H9 (cell line): Measurements from ENCODE around the gene CLEC16A. TPM values are rescaled to one million over a fixed set of nuclear protein-coding genes. Genes with fewer than 3 reads are reported as not detected.

ENCODE experiments used
- DNase-seq: peaks from one replicate; pipeline ENCODE4 v3.0.0-alpha.2; 2017
- H2AFZ ChIP-seq: one replicate; pipeline ENCODE4 v1.6.1; 2013; ENCODE audit warnings: mild to moderate bottlenecking, low read length, control low read depth, moderate library complexity
- H2AK5ac ChIP-seq: 2 replicates; pipeline ENCODE4 v1.6.1; 2013; ENCODE audit warnings: low read length, control low read depth, mixed read lengths; ENCODE audit not compliant: insufficient read length
- H2BK120ac ChIP-seq: one replicate; pipeline ENCODE4 v1.6.1; 2013; ENCODE audit warnings: low read depth, mild to moderate bottlenecking, low read length, control low read depth, inconsistent platforms; ENCODE audit not compliant: poor library complexity, severe bottlenecking
- H2BK12ac ChIP-seq: 2 replicates; pipeline ENCODE4 v1.6.1; 2013; ENCODE audit warnings: low read length, control low read depth, mixed read lengths, low read depth; ENCODE audit not compliant: insufficient read length
- H2BK15ac ChIP-seq: 2 replicates; pipeline ENCODE4 v1.6.1; 2013; ENCODE audit warnings: low read depth, low read length, control low read depth
- H2BK20ac ChIP-seq: one replicate; pipeline ENCODE4 v1.6.1; 2013; ENCODE audit warnings: low read depth, mild to moderate bottlenecking, low read length, control low read depth, inconsistent platforms; ENCODE audit not compliant: poor library complexity, severe bottlenecking
- H2BK5ac ChIP-seq: 2 replicates; pipeline ENCODE4 v1.6.1; 2013; ENCODE audit warnings: low read length, control low read depth, mixed read lengths; ENCODE audit not compliant: insufficient read length
- H3K14ac ChIP-seq: 2 replicates; pipeline ENCODE4 v1.6.1; 2013; ENCODE audit warnings: low read length, control low read depth; ENCODE audit not compliant: insufficient read depth
- H3K18ac ChIP-seq: 2 replicates; pipeline ENCODE4 v1.6.1; 2013; ENCODE audit warnings: low read depth, mild to moderate bottlenecking, mixed read lengths, low read length, control low read depth; ENCODE audit not compliant: insufficient read length
- H3K23ac ChIP-seq: 2 replicates; pipeline ENCODE4 v1.6.1; 2013; ENCODE audit warnings: low read length, control low read depth, mixed read lengths, low read depth; ENCODE audit not compliant: insufficient read length
- H3K23me2 ChIP-seq: 2 replicates; pipeline ENCODE4 v1.6.1; 2013; ENCODE audit warnings: low read depth, mild to moderate bottlenecking, mixed read lengths, low read length, control low read depth; ENCODE audit not compliant: insufficient read length, poor library complexity, severe bottlenecking
- H3K27ac ChIP-seq: 2 replicates; pipeline ENCODE4 v1.5.1; 2013; ENCODE audit warnings: low read length, control low read depth, mixed read lengths, low read depth; ENCODE audit not compliant: insufficient read length
- H3K27me3 ChIP-seq: 2 replicates; pipeline ENCODE4 v1.6.1; 2013; ENCODE audit warnings: low read length, control low read depth, inconsistent platforms; ENCODE audit not compliant: insufficient read depth
- H3K4ac ChIP-seq: 2 replicates; pipeline ENCODE4 v1.6.1; 2013; ENCODE audit warnings: low read depth, mild to moderate bottlenecking, control low read depth, inconsistent platforms, low read length, moderate library complexity
- H3K4me1 ChIP-seq: 2 replicates; pipeline ENCODE4 v1.6.1; 2013; ENCODE audit warnings: low read length, control low read depth, inconsistent platforms; ENCODE audit not compliant: insufficient read depth
- H3K4me2 ChIP-seq: 2 replicates; pipeline ENCODE4 v1.6.1; 2013; ENCODE audit warnings: low read length, control low read depth, mixed read lengths; ENCODE audit not compliant: insufficient read length, insufficient read depth
- H3K56ac ChIP-seq: 2 replicates; pipeline ENCODE4 v1.6.1; 2013; ENCODE audit warnings: low read depth, mild to moderate bottlenecking, mixed read lengths, low read length, control low read depth; ENCODE audit not compliant: insufficient read length
- H3K79me1 ChIP-seq: 2 replicates; pipeline ENCODE4 v1.6.1; 2013; ENCODE audit warnings: low read depth, mild to moderate bottlenecking, moderate library complexity, low read length, control low read depth, inconsistent platforms; ENCODE audit not compliant: insufficient read depth, poor library complexity, severe bottlenecking
- H3K79me2 ChIP-seq: 2 replicates; pipeline ENCODE4 v1.6.1; 2013; ENCODE audit warnings: low read length, control low read depth, inconsistent platforms; ENCODE audit not compliant: insufficient read depth
- H3K9ac ChIP-seq: 2 replicates; pipeline ENCODE4 v1.6.1; 2013; ENCODE audit warnings: low read length, control low read depth, mixed read lengths; ENCODE audit not compliant: insufficient read length; ENCODE audit errors: extremely low read depth
- H3K9me3 ChIP-seq: one replicate; pipeline ENCODE4 v1.6.1; 2013; ENCODE audit warnings: low read depth, low read length, inconsistent platforms; ENCODE audit not compliant: control insufficient read depth
- H3T11ph ChIP-seq: one replicate; pipeline ENCODE4 v1.6.1; 2013; ENCODE audit warnings: mild to moderate bottlenecking, low read length, control low read depth, inconsistent platforms
- H4K20me1 ChIP-seq: one replicate; pipeline ENCODE4 v1.6.1; 2013; ENCODE audit not compliant: control insufficient read depth, insufficient read length, insufficient read depth
- H4K5ac ChIP-seq: 2 replicates; pipeline ENCODE4 v1.6.1; 2013; ENCODE audit warnings: low read depth, mild to moderate bottlenecking, mixed read lengths, low read length, control low read depth; ENCODE audit not compliant: insufficient read length
- H4K8ac ChIP-seq: replicated peaks from 2 replicates; pipeline ENCODE4 v1.6.1; 2013; ENCODE audit warnings: low read length, control low read depth, mixed read lengths, low read depth; ENCODE audit not compliant: insufficient read length
- H4K91ac ChIP-seq: 2 replicates; pipeline ENCODE4 v1.6.1; 2013; ENCODE audit warnings: low read depth, mild to moderate bottlenecking, moderate library complexity, mixed read lengths, low read length, control low read depth; ENCODE audit not compliant: insufficient read length
- H3K27ac Mint-ChIP-seq, 3 experiments: 2 replicates in 2 of 3; 3 replicates in 1 of 3; pipeline ENCODE4 v1.8.0; 2020 to 2021; ENCODE audit warnings: mixed read lengths in 3 of 3, mild to moderate bottlenecking in 1 of 3, moderate library complexity in 1 of 3
- H3K27me3 Mint-ChIP-seq: 2 replicates; pipeline ENCODE4 v1.8.0; 2021; ENCODE audit warnings: low read depth, mild to moderate bottlenecking, moderate library complexity, mixed read lengths
- H3K36me3 Mint-ChIP-seq, 3 experiments: 2 replicates in 2 of 3; 3 replicates in 1 of 3; pipeline ENCODE4 v1.8.0; 2020 to 2021; ENCODE audit warnings: low read depth in 3 of 3, mixed read lengths in 3 of 3; ENCODE audit not compliant: insufficient read depth in 1 of 3
- H3K4me1 Mint-ChIP-seq, 2 experiments: 2 replicates each; pipeline ENCODE4 v1.8.0; 2020; ENCODE audit warnings: mixed read lengths in 2 of 2
- H3K4me3 Mint-ChIP-seq, 2 experiments: 2 replicates in 1 of 2; 3 replicates in 1 of 2; pipeline ENCODE4 v1.8.0; 2020 to 2021; ENCODE audit warnings: mild to moderate bottlenecking in 2 of 2, mixed read lengths in 2 of 2, moderate library complexity in 1 of 2
- H3K9me3 Mint-ChIP-seq, 2 experiments: 2 replicates in 1 of 2; 3 replicates in 1 of 2; pipeline ENCODE4 v1.8.0; 2020; ENCODE audit warnings: mild to moderate bottlenecking in 2 of 2, mixed read lengths in 2 of 2, moderate library complexity in 1 of 2
- WGBS: extraction: QIAGEN DNeasy Blood & Tissue Kit; methylation state at CpG from one replicate; pipeline ENCODE4 v1.1.7; 2013; ENCODE audit warnings: missing lambda C conversion rate, low lambda C conversion rate, mixed read lengths; ENCODE audit not compliant: insufficient read length; ENCODE audit errors: extremely low coverage; 5-methylcytosine and 5-hydroxymethylcytosine counted together
- total RNA-seq: library from RNA; stranded (reverse); gene quantifications from 2 replicates; pipeline ENCODE4 v1.2.1, GENCODE V29; 2021
- TF ChIP-seq, protein P1 (sequence below): fragments of 200-600 bp; sonication (generic); conservative IDR thresholded peaks from 3 replicates; pipeline ENCODE4 v1.8.0; 2021; ENCODE audit warnings: antibody characterized with exemption, mild to moderate bottlenecking

CLEC16A gene
- total RNA-seq, 1 experiment from 2014 or later = 15.2 TPM

DNA sequence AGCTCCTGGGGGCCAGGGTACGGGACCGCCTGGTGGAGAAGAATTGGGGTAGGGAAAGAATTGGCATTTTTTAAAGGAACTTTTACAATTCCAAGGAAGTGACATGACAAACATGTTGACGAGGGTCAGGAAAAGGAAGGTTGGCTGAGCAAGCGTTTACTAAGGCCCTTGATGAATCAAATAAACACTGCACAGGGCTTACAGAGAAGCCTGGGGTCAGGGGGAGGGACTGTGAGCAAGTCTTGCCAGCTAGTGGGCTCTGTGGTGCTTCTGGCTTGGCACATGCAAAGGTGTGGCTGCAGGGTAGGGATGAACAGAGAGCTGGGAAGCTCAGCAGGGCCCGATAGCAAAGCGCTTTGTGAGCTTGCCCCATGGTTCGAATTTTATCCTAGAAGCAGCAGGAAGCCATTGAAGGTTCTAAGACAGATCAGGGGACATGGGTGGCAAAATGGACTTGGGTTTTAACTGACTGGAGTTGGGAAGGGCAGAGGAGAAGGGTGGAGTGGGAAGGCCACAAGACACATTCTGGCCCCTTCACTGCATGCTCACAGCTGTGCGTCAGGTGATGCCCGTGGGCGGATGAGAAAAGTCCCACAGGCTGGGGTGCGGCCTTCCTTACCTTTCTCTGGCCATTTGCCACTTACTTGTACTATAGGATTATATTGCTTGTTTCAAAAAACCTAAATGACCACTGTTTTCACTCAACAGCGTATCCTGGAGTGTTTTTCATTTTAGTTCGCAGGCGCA lies 193.8 kb downstream of the CLEC16A start:
- Histone ChIP-seq H3K79me1 (no peaks in the 10 kb centered on the region), H2BK5ac (no peak overlapping the region), H3K79me2 (no peaks in the 10 kb centered on the region), H2BK120ac (no peak overlapping the region), H3K27me3 (no peaks in the 10 kb centered on the region), H4K8ac (no peak overlapping the region), H3T11ph (no peak overlapping the region), H4K20me1 (no peaks in the 10 kb centered on the region), H3K4me1 (peaks cover 3% of the 10 kb centered on the region; the same call in 1 of the 2 replicates), H3K9me3 (no peaks in the 10 kb centered on the region), H4K91ac (no peak overlapping the region), H3K14ac (no peak overlapping the region), H4K5ac (no peak overlapping the region), H3K4me2 (no peak overlapping the region), H2BK20ac (no peak overlapping the region), H3K27ac (no peak overlapping the region), H3K23me2 (no peaks in the 10 kb centered on the region), H3K56ac (no peak overlapping the region), H2AK5ac (no peak overlapping the region), H3K18ac (no peak overlapping the region), H2AFZ (no peak overlapping the region), H2BK15ac (no peak overlapping the region), H2BK12ac (no peak overlapping the region), H3K9ac (no peak overlapping the region), H3K23ac (no peak overlapping the region), H3K4ac (no peak overlapping the region)
- TF ChIP-seq, protein P1, sequence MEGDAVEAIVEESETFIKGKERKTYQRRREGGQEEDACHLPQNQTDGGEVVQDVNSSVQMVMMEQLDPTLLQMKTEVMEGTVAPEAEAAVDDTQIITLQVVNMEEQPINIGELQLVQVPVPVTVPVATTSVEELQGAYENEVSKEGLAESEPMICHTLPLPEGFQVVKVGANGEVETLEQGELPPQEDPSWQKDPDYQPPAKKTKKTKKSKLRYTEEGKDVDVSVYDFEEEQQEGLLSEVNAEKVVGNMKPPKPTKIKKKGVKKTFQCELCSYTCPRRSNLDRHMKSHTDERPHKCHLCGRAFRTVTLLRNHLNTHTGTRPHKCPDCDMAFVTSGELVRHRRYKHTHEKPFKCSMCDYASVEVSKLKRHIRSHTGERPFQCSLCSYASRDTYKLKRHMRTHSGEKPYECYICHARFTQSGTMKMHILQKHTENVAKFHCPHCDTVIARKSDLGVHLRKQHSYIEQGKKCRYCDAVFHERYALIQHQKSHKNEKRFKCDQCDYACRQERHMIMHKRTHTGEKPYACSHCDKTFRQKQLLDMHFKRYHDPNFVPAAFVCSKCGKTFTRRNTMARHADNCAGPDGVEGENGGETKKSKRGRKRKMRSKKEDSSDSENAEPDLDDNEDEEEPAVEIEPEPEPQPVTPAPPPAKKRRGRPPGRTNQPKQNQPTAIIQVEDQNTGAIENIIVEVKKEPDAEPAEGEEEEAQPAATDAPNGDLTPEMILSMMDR = no peak
- 0 out of 2 replicates have a peak, but pooled peaks cover 1% of the 10 kb centered on the region for H3K27me3 Mint-ChIP-seq
- no peaks in the 10 kb centered on the region for H3K36me3 Mint-ChIP-seq
- no peaks in the 10 kb centered on the region for H3K9me3 Mint-ChIP-seq
- peak overlapping the region in 1 of 3 experiments; percentile 81; a peak in 2 of 7 replicates for H3K27ac Mint-ChIP-seq
- H3K4me3 Mint-ChIP-seq = no peak overlapping the region
- DNase-seq = peak; percentile 22
- WGBS = no CpG with 5 or more reads among the region's 14 CpGs
- H3K4me1 Mint-ChIP-seq = peaks cover 38 to 42% of the 10 kb centered on the region in 2 experiments
